Activated T-cell treated with anti-CD3 and anti-CD28 coated beads, Interleukin-2, amount 50 U/mL, for 72 hours (primary cell): ENCODE measurements around the gene LHCGR. TPM values are rescaled to one million over a fixed set of nuclear protein-coding genes. Genes with fewer than 3 reads are reported as not detected.

ENCODE experiments used
- ATAC-seq, 2 donors: fragments of 150-1000 bp; cut with Tn5 transposase; replicated peaks in 1 of 2; 2 replicates each; pipeline ENCODE4 v1.10.0; 2021; ENCODE audit warnings: moderate library complexity in 2 of 2, mild to moderate bottlenecking in 1 of 2
- DNase-seq, 2 donors: peaks; one replicate each; pipeline ENCODE4 v3.0.0; 2021 to 2022; ENCODE audit warnings: mixed read lengths in 1 of 2
- H3K27ac Mint-ChIP-seq: one replicate; pipeline ENCODE4 v1.8.0; 2022; ENCODE audit warnings: mild to moderate bottlenecking, moderate library complexity, mixed read lengths
- H3K27me3 Mint-ChIP-seq: one replicate; pipeline ENCODE4 v1.8.0; 2022; ENCODE audit warnings: low read depth, mixed read lengths
- H3K36me3 Mint-ChIP-seq, 2 donors: one replicate each; pipeline ENCODE4 v1.8.0; 2022; ENCODE audit warnings: mixed read lengths in 2 of 2, mild to moderate bottlenecking in 1 of 2; ENCODE audit not compliant: insufficient read depth in 2 of 2
- H3K4me1 Mint-ChIP-seq: one replicate; pipeline ENCODE4 v1.8.0; 2022; ENCODE audit warnings: low read depth, mixed read lengths
- H3K4me3 Mint-ChIP-seq, 2 donors: one replicate each; pipeline ENCODE4 v1.8.0; 2022; ENCODE audit warnings: mild to moderate bottlenecking in 2 of 2, mixed read lengths in 2 of 2, moderate library complexity in 2 of 2
- H3K9me3 Mint-ChIP-seq, 2 donors: one replicate each; pipeline ENCODE4 v1.8.0; 2022; ENCODE audit warnings: mixed read lengths in 2 of 2
- total RNA-seq, 2 donors: library from RNA; stranded (reverse); gene quantifications; one replicate each; pipeline ENCODE4 v1.2.3, GENCODE V29; 2022

Gene LHCGR
- total RNA-seq, 2 donors from 2014 or later: not detected

GRCh38 chr2:48733067-48733503, 22.4 kb downstream of the LHCGR start:
- ATAC-seq: no peak
- H3K27ac Mint-ChIP-seq: no peak overlapping the region
- H3K4me3 Mint-ChIP-seq: no peak overlapping the region

GRCh38 chr2:48728840-48729239, 26.7 kb downstream of the LHCGR start:
- ATAC-seq (no peak), DNase-seq (no peak)
- Mint-ChIP-seq H3K4me1 (no peaks in the 10 kb centered on the region), H3K27me3 (peaks cover 6% of the 10 kb centered on the region), H3K9me3 (no peaks in the 10 kb centered on the region), H3K4me3 (no peak overlapping the region), H3K36me3 (no peaks in the 10 kb centered on the region), H3K27ac (no peak overlapping the region)

More at GRCh38 chr2:48733067-48733503, 22.4 kb downstream of the LHCGR start:
- Mint-ChIP-seq H3K4me1 (no peaks in the 10 kb centered on the region), H3K36me3 (no peaks in the 10 kb centered on the region), H3K9me3 (peaks cover under 1% of the 10 kb centered on the region in 2 donors), H3K27me3 (peaks cover 6% of the 10 kb centered on the region)
- no peak for DNase-seq

- H3K4me3 Mint-ChIP-seq: no peak overlapping the region
- no peaks in the 10 kb centered on the region for H3K36me3 Mint-ChIP-seq
- H3K27me3 Mint-ChIP-seq: peaks cover 5% of the 10 kb centered on the region
- no peak overlapping the region for H3K27ac Mint-ChIP-seq
- H3K9me3 Mint-ChIP-seq: no peaks in the 10 kb centered on the region
- no peak for ATAC-seq
- DNase-seq: no peak
- H3K4me1 Mint-ChIP-seq: no peaks in the 10 kb centered on the region
Observed at GRCh38 chr2:48728295-48728694, 27.2 kb downstream of the LHCGR start.

- Mint-ChIP-seq H3K36me3 (no peaks in the 10 kb centered on the region), H3K27ac (no peak overlapping the region), H3K9me3 (no peaks in the 10 kb centered on the region), H3K4me3 (no peak overlapping the region), H3K4me1 (no peaks in the 10 kb centered on the region), H3K27me3 (no peaks in the 10 kb centered on the region)
- DNase-seq (no peak), ATAC-seq (no peak)
Observed at GRCh38 chr2:48727560-48727959, 28.0 kb downstream of the LHCGR start.

- no peaks in the 10 kb centered on the region for H3K4me1 Mint-ChIP-seq
- H3K27ac Mint-ChIP-seq: no peak overlapping the region
- H3K9me3 Mint-ChIP-seq: no peaks in the 10 kb centered on the region
- DNase-seq (no peak), ATAC-seq (no peak)
- no peaks in the 10 kb centered on the region for H3K36me3 Mint-ChIP-seq
- no peaks in the 10 kb centered on the region for H3K27me3 Mint-ChIP-seq
- H3K4me3 Mint-ChIP-seq: no peak overlapping the region
Observed at GRCh38 chr2:48725696-48726494, 29.6 kb downstream of the LHCGR start.

- DNase-seq: no peak
- no peaks in the 10 kb centered on the region for H3K36me3 Mint-ChIP-seq
- no peaks in the 10 kb centered on the region for H3K9me3 Mint-ChIP-seq
- no peaks in the 10 kb centered on the region for H3K27me3 Mint-ChIP-seq
- no peak for ATAC-seq
- no peak overlapping the region for H3K4me3 Mint-ChIP-seq
- no peak overlapping the region for H3K27ac Mint-ChIP-seq
- no peaks in the 10 kb centered on the region for H3K4me1 Mint-ChIP-seq
Observed at GRCh38 chr2:48724278-48724677, 31.2 kb downstream of the LHCGR start.

- H3K27ac Mint-ChIP-seq: no peak overlapping the region
- H3K27me3 Mint-ChIP-seq: no peaks in the 10 kb centered on the region
- no peak for DNase-seq
- H3K36me3 Mint-ChIP-seq: no peaks in the 10 kb centered on the region
- H3K9me3 Mint-ChIP-seq: no peaks in the 10 kb centered on the region
- ATAC-seq: peak; percentile 39 to 65
- no peaks in the 10 kb centered on the region for H3K4me1 Mint-ChIP-seq
- no peak overlapping the region for H3K4me3 Mint-ChIP-seq
Observed at GRCh38 chr2:48723129-48723528, 32.4 kb downstream of the LHCGR start.

GRCh38 chr2:48722391-48722790, 33.1 kb downstream of the LHCGR start:
- Mint-ChIP-seq H3K9me3 (no peaks in the 10 kb centered on the region), H3K27ac (no peak overlapping the region), H3K4me3 (no peak overlapping the region), H3K36me3 (no peaks in the 10 kb centered on the region), H3K27me3 (no peaks in the 10 kb centered on the region), H3K4me1 (no peaks in the 10 kb centered on the region)
- no peak for DNase-seq
- ATAC-seq: no peak

- no peaks in the 10 kb centered on the region for H3K36me3 Mint-ChIP-seq
- DNase-seq: no peak
- H3K4me1 Mint-ChIP-seq: no peaks in the 10 kb centered on the region
- no peak overlapping the region for H3K4me3 Mint-ChIP-seq
- no peaks in the 10 kb centered on the region for H3K9me3 Mint-ChIP-seq
- no peak for ATAC-seq
- no peaks in the 10 kb centered on the region for H3K27me3 Mint-ChIP-seq
- no peak overlapping the region for H3K27ac Mint-ChIP-seq
Observed at GRCh38 chr2:48721158-48721557, 34.4 kb downstream of the LHCGR start.

GRCh38 chr2:48719480-48720177, 35.9 kb downstream of the LHCGR start:
- no peak overlapping the region for H3K4me3 Mint-ChIP-seq
- H3K27ac Mint-ChIP-seq: no peak overlapping the region

GRCh38 chr2:48717846-48718245, 37.7 kb downstream of the LHCGR start:
- H3K27ac Mint-ChIP-seq: no peak overlapping the region
- ATAC-seq (no peak), DNase-seq (no peak)
- no peaks in the 10 kb centered on the region for H3K9me3 Mint-ChIP-seq
- peaks cover 12% of the 10 kb centered on the region for H3K4me1 Mint-ChIP-seq
- H3K27me3 Mint-ChIP-seq: no peaks in the 10 kb centered on the region
- no peaks in the 10 kb centered on the region for H3K36me3 Mint-ChIP-seq
- H3K4me3 Mint-ChIP-seq: no peak overlapping the region

More at GRCh38 chr2:48719480-48720177, 35.9 kb downstream of the LHCGR start:
- Mint-ChIP-seq H3K27me3 (no peaks in the 10 kb centered on the region), H3K4me1 (peaks cover 2% of the 10 kb centered on the region), H3K9me3 (no peaks in the 10 kb centered on the region), H3K36me3 (no peaks in the 10 kb centered on the region)
- no peak for ATAC-seq
- no peak for DNase-seq

GRCh38 chr2:48715956-48716355, 39.6 kb downstream of the LHCGR start:
- DNase-seq (no peak), ATAC-seq (no peak)
- Mint-ChIP-seq H3K27ac (no peak overlapping the region), H3K36me3 (no peaks in the 10 kb centered on the region), H3K27me3 (peaks cover 7% of the 10 kb centered on the region), H3K4me1 (peaks cover 12% of the 10 kb centered on the region), H3K4me3 (no peak overlapping the region), H3K9me3 (peaks cover 0 to under 1% of the 10 kb centered on the region in 2 donors)

- ATAC-seq (no peak), DNase-seq (no peak)
- Mint-ChIP-seq H3K27me3 (peaks cover 7% of the 10 kb centered on the region), H3K36me3 (no peaks in the 10 kb centered on the region), H3K27ac (no peak overlapping the region), H3K4me1 (peaks cover 12% of the 10 kb centered on the region), H3K4me3 (no peak overlapping the region), H3K9me3 (peaks cover 0 to 1% of the 10 kb centered on the region in 2 donors)
Observed at GRCh38 chr2:48715042-48715899, 40.3 kb downstream of the LHCGR start.
